GM19351 (cell line): ENCODE results near the gene ZBTB49.

Experiments used
- ATAC-seq: cut with Tn5 transposase; IDR thresholded peaks from one replicate; pipeline ENCODE4 v1.9.1; 2021; ENCODE audit warnings: mild to moderate bottlenecking, moderate library complexity; ENCODE audit not compliant: unreplicated experiment

Gene ZBTB49

GRCh38 chr4:4355302-4355701 lies 65.3 kb downstream of the ZBTB49 start:
- ATAC-seq, result no peak

GRCh38 chr4:4356106-4357041 lies 66.3 kb downstream of the ZBTB49 start:
- no peak for ATAC-seq

DNA sequence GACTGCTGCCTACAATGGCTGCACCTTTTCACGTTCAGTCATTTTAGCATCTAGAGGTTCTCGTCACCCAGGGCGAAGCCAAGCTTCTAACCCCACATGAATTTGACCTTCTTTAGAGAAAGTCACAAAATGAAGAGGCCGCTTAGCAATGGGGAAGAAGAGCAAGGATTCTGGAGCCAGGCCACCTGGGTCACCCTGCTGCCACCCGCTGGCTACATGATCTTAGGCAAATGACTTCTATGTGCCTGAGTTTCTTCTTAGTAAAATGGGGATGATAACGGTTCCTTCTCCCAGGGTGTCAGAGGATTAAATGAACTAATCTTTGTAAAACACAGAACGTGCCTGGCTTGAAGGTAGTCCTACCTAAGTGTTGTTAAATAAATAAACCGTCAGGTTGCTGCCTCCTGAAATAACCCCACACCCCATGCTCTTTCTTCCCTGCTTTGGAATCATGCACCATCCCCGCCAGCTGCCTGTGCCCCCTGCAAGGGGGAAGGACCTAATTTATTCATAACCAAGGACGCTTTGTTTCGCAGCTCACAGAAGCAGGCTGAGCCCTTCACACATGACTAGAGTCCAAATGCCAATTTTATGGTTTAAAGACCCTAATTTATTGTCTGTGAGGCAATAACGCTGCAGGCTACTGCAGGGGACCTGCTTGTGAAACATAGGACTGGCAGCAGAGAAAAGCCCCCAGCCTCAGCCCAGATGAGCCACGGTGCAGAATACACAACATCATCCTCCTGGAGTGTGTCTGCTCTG lies 68.2 kb downstream of the ZBTB49 start:
- no peak for ATAC-seq

- ATAC-seq, result no peak
Measured at GRCh38 chr4:4361883-4362282, 71.8 kb downstream of the ZBTB49 start.

- no peak for ATAC-seq
Measured at GRCh38 chr4:4362991-4363697, 73.1 kb downstream of the ZBTB49 start.

- ATAC-seq, result no peak
Measured at GRCh38 chr4:4364061-4364460, 74.0 kb downstream of the ZBTB49 start.

DNA sequence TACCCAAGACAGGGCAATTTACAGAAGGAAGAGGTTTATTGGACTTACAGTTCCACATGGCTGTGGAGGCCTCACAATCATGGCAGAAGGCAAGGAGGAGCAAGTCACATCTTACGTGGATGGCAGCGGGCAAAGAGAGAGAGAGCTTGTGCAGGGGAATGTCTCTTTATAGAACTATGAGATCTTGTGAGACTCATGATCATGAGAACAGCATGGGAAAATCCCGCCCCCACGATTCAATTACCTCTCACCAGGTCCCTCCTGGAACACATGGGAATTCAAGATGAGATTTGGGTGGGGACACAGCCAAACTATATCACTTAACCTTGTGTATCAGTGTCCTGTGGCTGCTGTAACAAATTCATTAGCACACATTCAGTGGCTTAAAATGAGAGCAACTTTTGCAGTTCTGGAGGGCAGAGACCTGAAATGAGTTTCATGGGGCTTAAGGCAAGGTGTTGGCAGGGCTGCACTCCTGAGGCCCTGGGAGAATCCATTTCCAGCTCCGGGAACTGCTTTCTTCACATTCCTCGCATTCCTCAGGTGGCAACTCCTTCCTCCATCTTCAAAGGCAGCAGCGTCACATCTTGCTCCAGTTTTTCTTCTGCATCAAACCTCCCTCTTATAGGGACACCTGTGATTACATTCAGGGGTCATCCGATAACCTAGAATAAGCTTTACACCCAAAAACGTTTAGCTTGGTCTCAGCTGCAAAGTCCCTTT lies 74.6 kb downstream of the ZBTB49 start:
- no peak for ATAC-seq

DNA sequence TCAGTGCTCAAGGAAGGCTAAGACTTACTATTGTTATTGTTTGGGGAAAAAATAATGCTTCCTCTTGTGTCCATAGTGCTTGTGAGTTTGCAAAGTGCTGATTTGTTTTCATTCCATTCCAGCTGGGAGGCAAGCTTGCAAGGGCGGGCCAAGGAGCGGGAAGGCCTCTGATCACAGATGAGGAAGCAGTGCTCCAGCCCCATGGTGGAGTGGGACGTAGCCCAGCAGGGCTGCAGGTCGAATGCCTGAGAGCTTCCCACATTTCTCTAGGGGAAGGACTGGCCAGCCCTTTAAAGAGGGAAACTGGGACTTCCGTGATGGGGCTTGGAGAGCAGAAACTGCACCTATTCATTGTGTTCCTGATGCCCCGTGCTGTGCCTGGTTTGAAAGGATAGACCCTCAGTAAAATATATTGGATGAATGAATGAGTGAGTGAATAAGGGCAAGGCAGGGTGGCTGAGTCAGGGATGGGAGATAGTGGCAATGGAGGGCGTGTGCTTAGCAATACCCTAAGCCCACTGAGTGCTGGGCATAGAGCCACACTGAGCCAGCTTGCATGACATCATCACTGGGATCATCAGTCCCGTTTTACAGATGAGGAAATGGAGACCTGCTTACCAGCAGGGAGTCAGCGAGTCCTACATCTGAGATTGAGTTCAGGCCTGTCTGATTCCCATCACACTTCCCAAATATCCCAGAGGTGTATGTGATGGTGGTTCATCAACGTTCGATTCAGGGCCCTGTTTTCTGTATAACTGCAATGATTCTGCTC lies 78.9 kb downstream of the ZBTB49 start:
- no peak for ATAC-seq
